RWPE1 (cell line): ENCODE measurements around the gene CSMD2.
A peak's percentile ranks its signal among the peaks of the same experiment; 100 is the strongest.
"Not testable (repeated sequence)": the region's sequence is repeated elsewhere in the genome, so short reads cannot be mapped to it uniquely, and the experiment has no call there.

ENCODE experiments used
- CTCF ChIA-PET: fragments of 350-600 bp; sonication (Branson Sonifier 250); formaldehyde crosslinking; extraction: SDS; loops from one replicate; lab custom pipeline; 2021; lab: Yijun Ruan, JAX
- POLR2A ChIA-PET: fragments of 400-600 bp; formaldehyde crosslinking; extraction: SDS; loops from one replicate; lab custom pipeline; 2020; ENCODE audit warnings: antibody characterized with exemption; ENCODE audit not compliant: low non-redundant PET; lab: Yijun Ruan, JAX
- DNase-seq: peaks from one replicate; pipeline ENCODE4 v3.0.0; 2012; ENCODE audit warnings: low spot score
- H3K27ac ChIP-seq: fragments of 450-650 bp; 2 replicates; pipeline ENCODE4 v1.5.1; 2017
- TF ChIP-seq, protein P1 (sequence below): fragments of 450-650 bp; conservative IDR thresholded peaks from 2 replicates; pipeline ENCODE4 v1.5.1; 2017; ENCODE audit warnings: low read depth, mild to moderate bottlenecking

Gene CSMD2

DNA sequence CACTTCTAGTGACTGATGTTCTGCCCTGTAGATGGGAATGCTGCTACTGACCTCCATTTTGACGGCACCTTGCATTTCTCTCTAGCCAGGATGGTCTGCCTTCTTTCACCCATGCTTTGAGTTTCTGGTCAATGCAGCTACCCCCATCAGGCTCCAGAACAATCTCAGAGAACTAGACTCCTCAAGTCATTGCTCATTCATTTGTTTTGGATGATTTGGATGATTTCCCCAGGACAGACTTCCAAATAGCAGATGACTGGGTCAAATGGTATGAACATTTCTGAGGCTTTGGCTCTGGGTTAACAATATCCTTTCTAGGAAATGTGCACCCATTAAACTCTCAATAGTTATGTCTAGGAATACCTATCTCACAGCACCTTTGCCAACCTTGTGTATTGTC lies 63.9 kb downstream of the CSMD2 start:
- TF ChIP-seq, protein P1, sequence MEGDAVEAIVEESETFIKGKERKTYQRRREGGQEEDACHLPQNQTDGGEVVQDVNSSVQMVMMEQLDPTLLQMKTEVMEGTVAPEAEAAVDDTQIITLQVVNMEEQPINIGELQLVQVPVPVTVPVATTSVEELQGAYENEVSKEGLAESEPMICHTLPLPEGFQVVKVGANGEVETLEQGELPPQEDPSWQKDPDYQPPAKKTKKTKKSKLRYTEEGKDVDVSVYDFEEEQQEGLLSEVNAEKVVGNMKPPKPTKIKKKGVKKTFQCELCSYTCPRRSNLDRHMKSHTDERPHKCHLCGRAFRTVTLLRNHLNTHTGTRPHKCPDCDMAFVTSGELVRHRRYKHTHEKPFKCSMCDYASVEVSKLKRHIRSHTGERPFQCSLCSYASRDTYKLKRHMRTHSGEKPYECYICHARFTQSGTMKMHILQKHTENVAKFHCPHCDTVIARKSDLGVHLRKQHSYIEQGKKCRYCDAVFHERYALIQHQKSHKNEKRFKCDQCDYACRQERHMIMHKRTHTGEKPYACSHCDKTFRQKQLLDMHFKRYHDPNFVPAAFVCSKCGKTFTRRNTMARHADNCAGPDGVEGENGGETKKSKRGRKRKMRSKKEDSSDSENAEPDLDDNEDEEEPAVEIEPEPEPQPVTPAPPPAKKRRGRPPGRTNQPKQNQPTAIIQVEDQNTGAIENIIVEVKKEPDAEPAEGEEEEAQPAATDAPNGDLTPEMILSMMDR = no peak
- ChIA-PET CTCF (no interaction called here), POLR2A (no interaction called here)
- DNase-seq = peak; percentile 5
- H3K27ac ChIP-seq = no peak overlapping the region

DNA sequence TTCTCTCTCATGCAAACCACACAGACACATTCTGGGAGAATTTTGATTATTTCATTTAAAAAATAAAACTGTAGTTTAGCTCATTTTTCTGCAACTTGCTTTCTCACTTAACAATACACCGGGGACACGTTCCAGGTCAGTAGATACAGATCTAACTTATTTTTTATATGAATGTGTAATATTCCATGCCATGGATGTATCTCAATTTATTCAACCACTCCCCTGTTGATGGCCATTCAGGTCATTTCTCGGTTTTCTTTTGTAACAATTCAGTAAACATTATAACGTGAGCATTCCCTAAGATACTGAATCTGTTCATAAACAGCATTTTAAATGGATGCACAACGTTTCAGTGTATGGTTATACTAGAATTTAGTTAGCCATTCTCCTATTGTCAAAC lies 64.7 kb downstream of the CSMD2 start:
- ChIA-PET POLR2A (no interaction called here), CTCF (no interaction called here)
- H3K27ac ChIP-seq = no peak overlapping the region
- no peak for DNase-seq
- TF ChIP-seq, protein P1 = no peak

DNA sequence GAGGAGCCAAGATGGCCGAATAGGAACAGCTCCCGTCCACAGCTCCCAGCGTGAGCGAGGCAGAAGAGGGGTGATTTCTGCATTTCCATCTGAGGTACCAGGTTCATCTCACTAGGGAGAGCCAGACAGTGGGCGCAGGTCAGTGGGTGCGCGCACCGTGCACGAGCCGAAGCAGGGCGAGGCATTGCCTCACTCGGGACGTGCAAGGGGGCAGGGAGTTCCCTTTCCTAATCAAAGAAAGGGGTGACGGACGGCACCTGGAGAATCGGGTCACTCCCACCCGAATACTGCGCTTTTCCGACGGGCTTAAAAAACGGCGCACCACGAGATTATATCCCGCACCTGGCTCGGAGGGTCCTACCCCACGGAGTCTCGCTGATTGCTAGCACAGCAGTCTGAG lies 72.6 kb downstream of the CSMD2 start:
- POLR2A ChIA-PET, H3K27ac ChIP-seq, CTCF ChIA-PET, DNase-seq: not testable (repeated sequence)

DNA sequence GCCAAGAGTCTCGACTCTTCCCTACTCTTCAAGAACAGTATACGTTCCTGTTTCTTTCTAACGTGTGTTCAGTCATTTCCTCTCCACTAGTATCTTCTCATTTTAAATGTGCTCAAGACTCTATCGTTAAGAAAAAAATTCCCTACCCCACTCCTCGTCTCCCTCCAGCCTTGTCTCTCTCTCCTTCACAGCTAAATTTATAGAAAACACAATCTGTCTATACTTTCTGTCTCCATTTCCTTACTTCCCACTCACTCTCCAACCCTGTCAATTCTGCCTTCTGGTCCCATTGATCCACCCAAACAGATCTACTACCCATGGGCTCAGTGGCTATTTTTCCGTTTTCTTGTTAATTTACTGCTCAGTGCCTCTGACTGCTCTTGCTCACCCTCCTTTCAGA lies 75.3 kb downstream of the CSMD2 start:
- DNase-seq = no peak
- ChIA-PET CTCF (no interaction called here), POLR2A (no interaction called here)
- H3K27ac ChIP-seq = no peak overlapping the region
- TF ChIP-seq, protein P1 = no peak

DNA sequence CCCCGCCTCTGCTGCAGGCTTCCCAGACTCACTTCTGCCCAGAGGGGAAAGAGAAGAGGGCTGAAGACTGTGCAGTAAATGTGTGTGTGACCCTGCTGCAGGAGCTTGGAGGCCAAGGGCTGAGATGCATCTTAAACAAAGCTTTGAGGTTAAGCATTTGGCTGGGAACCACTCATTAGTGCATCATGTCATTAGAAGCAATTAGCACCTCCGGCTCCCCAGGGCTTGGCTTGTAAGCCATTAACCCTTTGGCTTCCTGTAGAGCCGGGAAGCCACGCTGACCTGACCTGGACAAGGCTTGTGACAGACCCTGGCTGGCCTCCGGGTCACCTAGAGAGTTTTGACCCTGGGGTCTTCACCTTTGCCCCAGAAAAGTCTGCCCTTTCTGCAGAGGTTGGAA lies 77.0 kb downstream of the CSMD2 start:
- ChIA-PET CTCF (no interaction called here), POLR2A (no interaction called here)
- TF ChIP-seq, protein P1 = no peak
- DNase-seq = no peak
- no peak overlapping the region for H3K27ac ChIP-seq

DNA sequence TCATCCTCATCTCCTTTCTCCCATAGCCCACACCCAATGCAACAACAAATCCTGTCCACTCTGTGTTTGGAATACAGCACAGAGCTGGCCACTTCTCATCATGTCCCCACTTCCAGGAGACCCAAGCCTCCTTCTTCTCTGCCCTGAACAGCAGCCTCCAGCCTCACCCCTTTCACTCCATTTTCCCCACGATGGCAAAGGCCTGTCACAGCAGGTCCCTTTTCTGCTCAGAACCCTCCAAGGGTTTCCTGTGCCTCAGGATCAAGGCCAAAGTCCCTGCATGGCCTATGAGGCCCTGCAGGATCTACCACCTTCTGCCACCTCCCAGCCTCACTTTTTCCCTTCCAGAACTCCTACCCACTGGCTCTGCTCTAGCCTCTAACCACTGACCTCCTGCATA lies 78.5 kb downstream of the CSMD2 start:
- TF ChIP-seq, protein P1 = no peak
- ChIA-PET CTCF (no interaction called here), POLR2A (no interaction called here)
- H3K27ac ChIP-seq = no peak overlapping the region
- DNase-seq = no peak

DNA sequence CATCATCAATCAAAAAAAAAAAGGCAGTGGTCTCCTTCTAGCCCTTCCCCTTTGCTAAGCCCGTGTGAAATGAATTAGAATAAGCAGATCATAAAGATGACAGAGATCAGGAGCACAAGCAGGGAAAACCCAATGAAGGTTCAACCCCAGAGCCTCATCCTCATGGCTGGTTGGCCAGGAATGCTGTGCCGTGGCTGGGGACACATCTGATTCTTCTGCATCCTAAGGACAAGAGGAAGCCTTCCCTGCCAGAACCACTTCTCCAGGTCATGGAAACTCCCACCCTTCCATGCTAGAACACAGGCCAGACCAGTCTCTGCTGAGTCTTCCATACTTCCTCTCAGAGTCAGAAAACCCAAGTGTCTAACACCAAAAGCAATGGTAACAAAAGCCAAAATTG lies 81.1 kb downstream of the CSMD2 start:
- ChIA-PET CTCF (no interaction called here), POLR2A (no interaction called here)
- TF ChIP-seq, protein P1 = no peak
- no peak for DNase-seq
- no peak overlapping the region for H3K27ac ChIP-seq

DNA sequence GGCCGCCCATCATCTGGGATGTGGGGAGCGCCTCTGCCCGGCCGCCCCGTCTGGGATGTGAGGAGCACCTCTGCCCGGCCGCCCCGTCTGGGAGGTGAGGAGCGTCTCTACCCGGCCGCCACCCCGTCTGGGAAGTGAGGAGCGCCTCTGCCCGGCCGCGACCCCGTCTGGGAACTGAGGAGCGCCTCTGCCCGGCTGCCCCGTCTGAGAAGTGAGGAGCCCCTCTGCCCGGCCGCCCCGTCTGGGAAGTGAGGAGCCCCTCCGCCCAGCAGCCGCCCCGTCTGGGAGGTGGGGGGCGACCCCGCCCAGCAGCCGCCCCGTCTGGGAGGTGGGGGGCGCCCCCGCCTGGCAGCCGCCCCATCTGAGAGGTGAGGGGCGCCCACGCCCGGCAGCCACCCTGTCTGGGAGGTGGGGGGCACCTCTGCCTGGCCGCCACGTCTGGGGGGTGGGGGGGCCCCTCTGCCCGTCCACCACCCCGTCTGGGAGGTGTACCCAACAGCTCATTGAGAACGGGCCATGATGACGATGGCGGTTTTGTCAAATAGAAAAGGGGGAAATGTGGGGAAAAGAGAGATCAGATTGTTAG lies 82.9 kb downstream of the CSMD2 start:
- H3K27ac ChIP-seq, CTCF ChIA-PET, DNase-seq, POLR2A ChIA-PET: not testable (repeated sequence)
